NT2/D1 (cell line): ENCODE results near the gene PRDM15.
A peak's percentile ranks its signal among the peaks of the same experiment; 100 is the strongest.

Experiments used
- DNase-seq: peaks from one replicate; pipeline ENCODE4 v3.0.0-alpha.2; 2011; ENCODE audit warnings: low read depth, low spot score
- H3K27me3 ChIP-seq: 2 replicates; pipeline ENCODE4 v1.6.0; 2011; ENCODE audit warnings: mild to moderate bottlenecking; ENCODE audit not compliant: insufficient read length, insufficient read depth
- H3K36me3 ChIP-seq: 2 replicates; pipeline ENCODE4 v1.6.1; 2011; ENCODE audit warnings: mild to moderate bottlenecking, low read length, mixed read lengths; ENCODE audit not compliant: insufficient read depth, insufficient read length
- H3K4me1 ChIP-seq: 2 replicates; pipeline ENCODE4 v1.5.1; 2011; ENCODE audit not compliant: insufficient read depth, insufficient read length
- H3K4me3 ChIP-seq: 2 replicates; pipeline ENCODE4 v1.5.1; 2011; ENCODE audit warnings: low read depth; ENCODE audit not compliant: insufficient read length
- H3K9ac ChIP-seq: 2 replicates; pipeline ENCODE4 v1.6.0; 2011; ENCODE audit warnings: low read depth; ENCODE audit not compliant: insufficient read length
- H3K9me3 ChIP-seq: 2 replicates; pipeline ENCODE4 v1.5.1; 2011; ENCODE audit warnings: mild to moderate bottlenecking, low read length; ENCODE audit not compliant: insufficient read depth
- SUZ12 ChIP-seq: IDR thresholded peaks from 2 replicates; pipeline ENCODE4 v1.6.1; 2011; ENCODE audit not compliant: insufficient read length, insufficient read depth; ENCODE audit errors: extremely low read depth
- YY1 ChIP-seq: IDR thresholded peaks from 2 replicates; pipeline ENCODE4 v1.6.1; 2011; ENCODE audit not compliant: insufficient read length, insufficient read depth
- ZNF274 ChIP-seq: IDR thresholded peaks from 2 replicates; pipeline ENCODE4 v1.6.1; 2011; ENCODE audit warnings: mild to moderate bottlenecking, low read depth, low read length

Gene PRDM15

GRCh38 chr21:41850085-41850484 lies 29.1 kb downstream of the PRDM15 start:
- Histone ChIP-seq H3K27me3 (no peaks in the 10 kb centered on the region), H3K9ac (no peak overlapping the region), H3K4me1 (peaks cover 17% of the 10 kb centered on the region), H3K9me3 (no peaks in the 10 kb centered on the region), H3K36me3 (peaks cover 44% of the 10 kb centered on the region), H3K4me3 (no peak overlapping the region)
- no peak for DNase-seq
- TF ChIP-seq ZNF274: no peak
- no peak for TF ChIP-seq SUZ12

- H3K36me3 ChIP-seq: peaks cover 34% of the 10 kb centered on the region
- H3K27me3 ChIP-seq: no peaks in the 10 kb centered on the region
- no peak for DNase-seq
- peaks cover 17% of the 10 kb centered on the region for H3K4me1 ChIP-seq
- no peak for TF ChIP-seq SUZ12
- TF ChIP-seq ZNF274: no peak
- no peak for TF ChIP-seq YY1
- peak overlapping the region; percentile 52 for H3K9ac ChIP-seq
- no peaks in the 10 kb centered on the region for H3K9me3 ChIP-seq
- no peak overlapping the region for H3K4me3 ChIP-seq
These were observed 30.1 kb downstream of the PRDM15 start for GRCh38 chr21:41848958-41849580.

- Histone ChIP-seq H3K36me3 (peaks cover 29% of the 10 kb centered on the region), H3K4me1 (peaks cover 15% of the 10 kb centered on the region), H3K4me3 (no peak overlapping the region), H3K27me3 (no peaks in the 10 kb centered on the region), H3K9ac (no peak overlapping the region), H3K9me3 (no peaks in the 10 kb centered on the region)
- TF ChIP-seq YY1 (no peak), SUZ12 (no peak), ZNF274 (no peak)
- DNase-seq: no peak
These were observed 30.6 kb downstream of the PRDM15 start for GRCh38 chr21:41848533-41848932.

GRCh38 chr21:41847066-41847804 lies 31.9 kb downstream of the PRDM15 start:
- Histone ChIP-seq H3K4me3 (no peak overlapping the region), H3K9ac (peak overlapping the region; percentile 2), H3K27me3 (no peaks in the 10 kb centered on the region), H3K4me1 (peaks cover 14% of the 10 kb centered on the region), H3K9me3 (no peaks in the 10 kb centered on the region), H3K36me3 (peaks cover 19% of the 10 kb centered on the region)
- DNase-seq: no peak
- TF ChIP-seq YY1: no peak
- no peak for TF ChIP-seq ZNF274
- TF ChIP-seq SUZ12: no peak

- H3K27me3 ChIP-seq: no peaks in the 10 kb centered on the region
- H3K36me3 ChIP-seq: peaks cover 14% of the 10 kb centered on the region
- H3K4me3 ChIP-seq: no peak overlapping the region
- TF ChIP-seq ZNF274 (no peak), YY1 (no peak), SUZ12 (no peak)
- peak overlapping the region; percentile 2 for H3K9ac ChIP-seq
- DNase-seq: no peak
- peaks cover 6% of the 10 kb centered on the region for H3K9me3 ChIP-seq
- peaks cover 14% of the 10 kb centered on the region for H3K4me1 ChIP-seq
These were observed 32.6 kb downstream of the PRDM15 start for GRCh38 chr21:41846536-41846935.

- peaks cover 8% of the 10 kb centered on the region for H3K36me3 ChIP-seq
- H3K9ac ChIP-seq: no peak overlapping the region
- no peak for DNase-seq
- H3K27me3 ChIP-seq: no peaks in the 10 kb centered on the region
- TF ChIP-seq ZNF274 (no peak), SUZ12 (no peak), YY1 (no peak)
- H3K4me3 ChIP-seq: no peak overlapping the region
- H3K4me1 ChIP-seq: peaks cover 14% of the 10 kb centered on the region
- peaks cover 12% of the 10 kb centered on the region for H3K9me3 ChIP-seq
These were observed 33.2 kb downstream of the PRDM15 start for GRCh38 chr21:41846033-41846317.

GRCh38 chr21:41845310-41846032 lies 33.7 kb downstream of the PRDM15 start:
- Histone ChIP-seq H3K9me3 (peaks cover 15% of the 10 kb centered on the region), H3K9ac (no peak overlapping the region), H3K27me3 (no peaks in the 10 kb centered on the region), H3K36me3 (peaks cover 6% of the 10 kb centered on the region), H3K4me3 (no peak overlapping the region), H3K4me1 (peaks cover 14% of the 10 kb centered on the region)
- no peak for DNase-seq
- TF ChIP-seq ZNF274 (no peak), YY1 (no peak)
